Activated CD4-positive, alpha-beta T cell treated with anti-CD3 and anti-CD28 coated beads, Interleukin-10, Interleukin-2, amounts not matched to agents 100 ng/mL and 50 ng/mL, durations not matched to agents 16 hours and 8 hours (primary cell): ENCODE data around the gene NUP188.
"Not testable (repeated sequence)": the region's sequence is repeated elsewhere in the genome, so short reads cannot be mapped to it uniquely, and the experiment has no call there.

Experiments
- DNase-seq: peaks from one replicate; pipeline ENCODE4 v3.0.0-alpha.2; 2020

The NUP188 gene

GRCh38 chr9:129030191-129030590 lies 82.7 kb downstream of the NUP188 start:
- DNase-seq, result no peak

- DNase-seq, result no peak
Measured at GRCh38 chr9:129031514-129031913, 84.0 kb downstream of the NUP188 start.

GRCh38 chr9:129032541-129033159 lies 85.2 kb downstream of the NUP188 start:
- DNase-seq, result no peak

GRCh38 chr9:129033216-129033615 lies 85.7 kb downstream of the NUP188 start:
- DNase-seq, result no peak

GRCh38 chr9:129035838-129036237 lies 88.3 kb downstream of the NUP188 start:
- DNase-seq, result not testable (repeated sequence)

GRCh38 chr9:129036241-129036922 lies 88.9 kb downstream of the NUP188 start, which contains the start of gene MIGA2:
Gene MIGA2, plus strand, starts transcription at chr9:129036626. Its CDS starts 3,969 bp downstream, at chr9:129040595.
- peak; percentile 99 for DNase-seq

- DNase-seq, result no peak
Measured at GRCh38 chr9:129036923-129037766, 89.6 kb downstream of the NUP188 start.

GRCh38 chr9:129037767-129038098 lies 90.2 kb downstream of the NUP188 start:
- no peak for DNase-seq

- no peak for DNase-seq
Measured at GRCh38 chr9:129038109-129038852, 90.8 kb downstream of the NUP188 start.

- DNase-seq, result no peak
Measured at GRCh38 chr9:129040113-129040643, 92.7 kb downstream of the NUP188 start.

- no peak for DNase-seq
Measured at GRCh38 chr9:129042016-129042415, 94.5 kb downstream of the NUP188 start.

GRCh38 chr9:129052592-129052991 lies 105.1 kb downstream of the NUP188 start:
- DNase-seq, result no peak

- no peak for DNase-seq
Measured at GRCh38 chr9:129053020-129053419, 105.5 kb downstream of the NUP188 start.

- DNase-seq, result no peak
Measured at GRCh38 chr9:129054163-129054851, 106.8 kb downstream of the NUP188 start.
